OCI-LY7 (cell line): Measurements from ENCODE around the gene CXCL16.

Experiments used
- CTCF ChIP-seq: fragments of 200-600 bp; sonication (generic); conservative IDR thresholded peaks from 2 replicates; pipeline ENCODE4 v1.5.1; 2014; ENCODE audit warnings: mild to moderate bottlenecking, antibody characterized with exemption, low read length, moderate library complexity, mixed read lengths
- EZH2phosphoT487 ChIP-seq: fragments of 200-600 bp; sonication (generic); IDR thresholded peaks from 2 replicates; pipeline ENCODE4 v1.6.1; 2018; ENCODE audit warnings: low read depth, borderline replicate concordance, mild to moderate bottlenecking, mixed run types, antibody characterized with exemption, low read length, moderate library complexity, mixed read lengths

DNA sequence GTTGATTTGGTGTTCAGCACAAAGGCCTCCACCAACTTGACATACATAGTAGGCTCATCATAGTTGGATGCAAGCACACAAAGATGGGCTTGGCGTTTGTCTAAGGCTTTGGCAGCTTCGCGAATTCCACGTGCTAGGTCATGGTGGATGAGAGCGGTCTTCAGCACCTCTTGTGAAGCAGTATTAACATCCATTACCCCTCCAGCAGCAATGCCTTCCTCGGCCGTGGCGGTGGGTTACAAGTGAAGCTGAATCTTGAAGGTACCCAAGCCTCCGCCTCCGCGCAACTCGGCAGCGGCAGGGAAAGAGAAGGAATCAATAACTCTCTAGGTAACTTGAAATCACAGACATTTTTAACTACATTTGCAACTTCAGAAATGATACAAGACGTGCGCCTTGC, 34.7 kb downstream of the CXCL16 start:
- TF ChIP-seq CTCF (no peak), EZH2phosphoT487 (no peak)
